HepG2 (cell line): ENCODE measurements around the gene MRFAP1L1. TPM values are rescaled to one million over a fixed set of nuclear protein-coding genes. Genes with fewer than 3 reads are reported as not detected.

Experiments used
- ERF ChIP-seq: IDR thresholded peaks from 2 replicates; pipeline ENCODE4 v1.6.1; 2018; ENCODE audit warnings: missing biosample characterization, missing genetic modification reagents
- LRRFIP1 ChIP-seq: sonication (generic); formaldehyde crosslinking; conservative IDR thresholded peaks from 2 replicates; pipeline ENCODE4 v1.4.0; 2020; ENCODE audit warnings: missing genetic modification reagents
- MNT ChIP-seq: fragments of 450-650 bp; IDR thresholded peaks from 2 replicates; pipeline ENCODE4 v1.6.1; 2016
- NRL ChIP-seq: sonication (generic); formaldehyde crosslinking; IDR thresholded peaks from 2 replicates; pipeline ENCODE4 v1.5.0; 2020; ENCODE audit warnings: missing genetic modification reagents, mild to moderate bottlenecking, moderate library complexity, borderline replicate concordance
- POLR2A ChIP-seq, 2 experiments: IDR thresholded peaks; 2 replicates each; pipeline ENCODE4 v1.6.1; 2011; ENCODE audit warnings: low read depth in 2 of 2, low read length in 2 of 2, mild to moderate bottlenecking in 1 of 2, moderate library complexity in 1 of 2; ENCODE audit not compliant: insufficient read depth in 1 of 2
- RNF2 ChIP-seq: fragments of 450-650 bp; conservative IDR thresholded peaks from 2 replicates; pipeline ENCODE4 v1.6.1; 2016; ENCODE audit warnings: low read depth
- SIX1 ChIP-seq: sonication (generic); formaldehyde crosslinking; IDR thresholded peaks from 2 replicates; pipeline ENCODE4 v1.4.0; 2020; ENCODE audit warnings: missing genetic modification reagents, borderline replicate concordance
- TFAP4 ChIP-seq: sonication (generic); IDR thresholded peaks from 2 replicates; pipeline ENCODE4 v1.6.1; 2016; ENCODE audit warnings: low read depth, borderline replicate concordance
- TFE3 ChIP-seq: IDR thresholded peaks from 2 replicates; pipeline ENCODE4 v1.6.1; 2016
- UBTF ChIP-seq: sonication (generic); formaldehyde crosslinking; IDR thresholded peaks from 2 replicates; pipeline ENCODE4 v1.4.0; 2020; ENCODE audit warnings: mild to moderate bottlenecking, missing genetic modification reagents
- ZBTB4 ChIP-seq: sonication (generic); formaldehyde crosslinking; IDR thresholded peaks from 2 replicates; pipeline ENCODE4 v1.4.0; 2020; ENCODE audit warnings: missing genetic modification reagents, mild to moderate bottlenecking, borderline replicate concordance
- ZFX ChIP-seq: sonication (generic); formaldehyde crosslinking; IDR thresholded peaks from 2 replicates; pipeline ENCODE4 v1.4.0; 2020; ENCODE audit warnings: mild to moderate bottlenecking, low read depth, missing genetic modification reagents, moderate library complexity
- ZNF432 ChIP-seq: sonication (generic); formaldehyde crosslinking; IDR thresholded peaks from 2 replicates; pipeline ENCODE4 v1.5.0; 2020; ENCODE audit warnings: missing genetic modification reagents, mild to moderate bottlenecking, borderline replicate concordance
- ZNF572 ChIP-seq: sonication (generic); formaldehyde crosslinking; IDR thresholded peaks from 2 replicates; pipeline ENCODE4 v1.5.1; 2020; ENCODE audit warnings: mild to moderate bottlenecking, missing genetic modification reagents
- ZNF781 ChIP-seq: sonication (generic); formaldehyde crosslinking; IDR thresholded peaks from 2 replicates; pipeline ENCODE4 v1.5.1; 2020; ENCODE audit warnings: borderline replicate concordance, mild to moderate bottlenecking, missing genetic modification reagents; ENCODE audit errors: not compliant biosample characterization
- polyA plus RNA-seq, 8 experiments: library from polyadenylated mRNA; depleted of rRNA in 3 of 8; stranded (reverse) in 7 of 8; unstranded in 1 of 8; fragments of >200 nt; fragmentation: Illumina TruSeq in 4 of 8; extraction: Trizol in 4 of 8; gene quantifications; 2 replicates each; pipeline versions ENCODE4 v1.2.1 to v1.2.3, GENCODE V29; 2011 to 2016; ENCODE audit warnings: low read depth in 4 of 8, missing spikeins in 1 of 8, mixed read lengths in 1 of 8; ENCODE audit not compliant: insufficient read depth in 1 of 8
- total RNA-seq, 5 experiments: library from RNA; depleted of rRNA; stranded (reverse); fragments of >200 nt; fragmentation: Illumina TruSeq; extraction: Trizol; gene quantifications; 2 replicates each; pipeline ENCODE4 v1.2.3, GENCODE V29; 2016; ENCODE audit warnings: low read depth in 1 of 5

The MRFAP1L1 gene
- total and polyA plus RNA-seq, 2 of the 13 experiments (the other 11 are each of a cell fraction or from before 2014, with no cell fraction given): 44.8 to 76.6 TPM

- TF ChIP-seq ZBTB4 (no peak; the same call in 1 of the 2 replicates), ZNF572 (CRISPR knock-in tag) (no peak), NRL (CRISPR knock-in tag) (peak; percentile 93), MNT (0 out of 2 replicates have a peak, but pooled peaks have one; percentile 5), ZNF432 (CRISPR knock-in tag) (no peak), TFE3 (CRISPR knock-in tag) (peak; percentile 26; the same call in 1 of the 2 replicates), UBTF (CRISPR knock-in tag) (peak; percentile 87), ZFX (CRISPR knock-in tag) (peak; percentile 86), RNF2 (no peak; the same call in 1 of the 2 replicates), LRRFIP1 (no peak), TFAP4 (peak; percentile 84; the same call in 1 of the 2 replicates), ZNF781 (CRISPR knock-in tag) (peak; percentile 90), POLR2A (IDR thresholded peaks at IDR 0.05; ENCODE audit: insufficient read depth in 1 of 2, low read depth in 2 of 2, low read length in 2 of 2) (peak in 1 of 2 experiments; percentile 65; a peak in 2 of 4 replicates), SIX1 (CRISPR knock-in tag) (no peak), ERF (CRISPR knock-in tag) (peak; percentile 42; the same call in 1 of the 2 replicates)
Measured at GRCh38 chr4:6709230-6710114, at the start of gene MRFAP1L1 (continued).
